Mesothelial cell of epicardium (in vitro differentiated cells): ENCODE measurements around the gene SERPINB1. TPM values are rescaled to one million over a fixed set of nuclear protein-coding genes. Genes with fewer than 3 reads are reported as not detected.

ENCODE experiments used
- DNase-seq, 2 experiments: peaks; one replicate each; pipeline ENCODE4 v3.0.0; 2021; ENCODE audit warnings: low spot score in 2 of 2; ENCODE audit not compliant: unreplicated experiment in 2 of 2
- H3K27ac Mint-ChIP-seq: 2 replicates; pipeline ENCODE4 v1.8.0; 2021; ENCODE audit warnings: mixed read lengths
- H3K27me3 Mint-ChIP-seq: 2 replicates; pipeline ENCODE4 v1.8.0; 2021; ENCODE audit warnings: low read depth, mixed read lengths
- H3K36me3 Mint-ChIP-seq: 2 replicates; pipeline ENCODE4 v1.8.0; 2021; ENCODE audit warnings: mixed read lengths
- H3K4me1 Mint-ChIP-seq: 2 replicates; pipeline ENCODE4 v1.8.0; 2021; ENCODE audit warnings: mixed read lengths
- H3K4me3 Mint-ChIP-seq: 2 replicates; pipeline ENCODE4 v1.8.0; 2021; ENCODE audit warnings: mild to moderate bottlenecking, moderate library complexity, mixed read lengths
- H3K9me3 Mint-ChIP-seq: 2 replicates; pipeline ENCODE4 v1.8.0; 2021; ENCODE audit warnings: mixed read lengths
- CTCF ChIP-seq: fragments of 200-600 bp; sonication (generic); IDR thresholded peaks from one replicate; pipeline ENCODE4 v1.5.0; 2021; ENCODE audit warnings: antibody characterized with exemption; ENCODE audit not compliant: unreplicated experiment
- total RNA-seq: library from RNA; stranded (reverse); gene quantifications from 3 replicates; pipeline ENCODE4 v1.2.1, GENCODE V29; 2021

The SERPINB1 gene
- total RNA-seq, 1 donor from 2014 or later, result 18.5 TPM

- H3K4me1 Mint-ChIP-seq, result peaks cover 23% of the 10 kb centered on the region
- H3K4me3 Mint-ChIP-seq, result no peak overlapping the region
- no peaks in the 10 kb centered on the region for H3K27me3 Mint-ChIP-seq
- TF ChIP-seq CTCF, result no peak
- DNase-seq, result no peak
- no peak overlapping the region for H3K27ac Mint-ChIP-seq
- H3K36me3 Mint-ChIP-seq, result peaks cover 2% of the 10 kb centered on the region
- no peaks in the 10 kb centered on the region for H3K9me3 Mint-ChIP-seq
Observed at GRCh38 chr6:2823104-2823850, 18.4 kb downstream of the SERPINB1 start.

GRCh38 chr6:2821554-2821953 lies 20.1 kb downstream of the SERPINB1 start:
- no peaks in the 10 kb centered on the region for H3K27me3 Mint-ChIP-seq
- no peak overlapping the region for H3K27ac Mint-ChIP-seq
- peaks cover 4% of the 10 kb centered on the region for H3K9me3 Mint-ChIP-seq
- H3K4me1 Mint-ChIP-seq, result peaks cover 34% of the 10 kb centered on the region
- TF ChIP-seq CTCF, result no peak
- no peak overlapping the region for H3K4me3 Mint-ChIP-seq
- peaks cover 6% of the 10 kb centered on the region for H3K36me3 Mint-ChIP-seq
- no peak for DNase-seq

GRCh38 chr6:2820415-2820814 lies 21.2 kb downstream of the SERPINB1 start:
- H3K27ac Mint-ChIP-seq, result peak overlapping the region; percentile 92
- peaks cover 15% of the 10 kb centered on the region for H3K36me3 Mint-ChIP-seq
- no peaks in the 10 kb centered on the region for H3K27me3 Mint-ChIP-seq
- DNase-seq, result no peak
- peaks cover 14% of the 10 kb centered on the region for H3K9me3 Mint-ChIP-seq
- peaks cover 34% of the 10 kb centered on the region for H3K4me1 Mint-ChIP-seq
- H3K4me3 Mint-ChIP-seq, result no peak overlapping the region
- no peak for TF ChIP-seq CTCF

- TF ChIP-seq CTCF, result no peak
- Mint-ChIP-seq H3K4me1 (peaks cover 34% of the 10 kb centered on the region), H3K9me3 (peaks cover 19% of the 10 kb centered on the region), H3K36me3 (peaks cover 20% of the 10 kb centered on the region), H3K27ac (peak overlapping the region; percentile 92), H3K4me3 (no peak overlapping the region), H3K27me3 (no peaks in the 10 kb centered on the region)
- no peak for DNase-seq
Observed at GRCh38 chr6:2819978-2820377, 21.7 kb downstream of the SERPINB1 start.

GRCh38 chr6:2819115-2819514 lies 22.5 kb downstream of the SERPINB1 start:
- H3K4me3 Mint-ChIP-seq, result no peak overlapping the region
- no peaks in the 10 kb centered on the region for H3K27me3 Mint-ChIP-seq
- peaks cover 19% of the 10 kb centered on the region for H3K9me3 Mint-ChIP-seq
- peaks cover 34% of the 10 kb centered on the region for H3K4me1 Mint-ChIP-seq
- peak overlapping the region; percentile 91 for H3K27ac Mint-ChIP-seq
- DNase-seq, result no peak
- no peak for TF ChIP-seq CTCF
- peaks cover 18% of the 10 kb centered on the region for H3K36me3 Mint-ChIP-seq
